GM18861 (cell line): Measurements from ENCODE around the gene NBAS.
A peak's percentile ranks its signal among the peaks of the same experiment; 100 is the strongest.

Experiments
- ATAC-seq: cut with Tn5 transposase; IDR thresholded peaks from one replicate; pipeline ENCODE4 v1.9.1; 2021; ENCODE audit not compliant: unreplicated experiment

Gene NBAS

GRCh38 chr2:15372019-15372418 lies 189.1 kb downstream of the NBAS start:
- no peak for ATAC-seq

- ATAC-seq, result no peak
Observed at GRCh38 chr2:15369129-15369528, 192.0 kb downstream of the NBAS start.

DNA sequence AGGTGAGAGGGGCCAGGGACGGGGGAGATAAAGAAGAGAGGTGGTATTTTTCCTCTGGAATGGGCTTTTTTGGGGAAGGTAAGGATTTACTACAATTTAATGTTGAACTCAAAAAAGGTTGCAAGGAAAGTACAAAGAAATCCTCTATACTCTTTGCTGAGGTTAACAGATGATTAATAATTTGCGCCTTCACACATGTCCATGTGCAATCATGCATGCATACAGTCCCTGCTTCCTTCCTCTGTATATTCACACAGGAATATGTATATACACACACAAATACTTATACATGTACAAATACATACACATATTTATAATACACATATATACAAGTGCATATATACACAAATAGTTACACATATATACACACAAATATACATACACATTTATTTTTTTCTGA lies 193.4 kb downstream of the NBAS start:
- peak; percentile 70 for ATAC-seq

DNA sequence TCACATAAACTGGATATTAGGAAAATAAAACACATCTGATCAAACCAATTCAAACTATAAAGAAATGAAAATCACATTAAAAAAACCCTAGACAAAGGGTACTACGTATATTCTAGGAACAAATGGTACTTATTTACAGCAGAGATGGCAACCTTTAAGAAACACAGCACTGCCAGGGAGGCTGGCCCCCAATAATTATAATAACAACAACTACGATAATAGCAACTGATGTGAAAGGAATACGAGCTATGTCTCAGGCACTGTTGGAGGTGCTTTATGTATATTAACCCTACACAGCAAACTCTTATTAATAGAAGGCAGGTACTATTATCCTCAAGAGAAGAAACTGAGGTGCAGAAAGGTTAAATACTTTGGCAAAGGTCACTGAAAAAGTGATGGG lies 193.9 kb downstream of the NBAS start:
- no peak for ATAC-seq

GRCh38 chr2:15365411-15365810 lies 195.7 kb downstream of the NBAS start:
- ATAC-seq, result no peak

GRCh38 chr2:15364561-15364960 lies 196.6 kb downstream of the NBAS start:
- ATAC-seq, result no peak

DNA sequence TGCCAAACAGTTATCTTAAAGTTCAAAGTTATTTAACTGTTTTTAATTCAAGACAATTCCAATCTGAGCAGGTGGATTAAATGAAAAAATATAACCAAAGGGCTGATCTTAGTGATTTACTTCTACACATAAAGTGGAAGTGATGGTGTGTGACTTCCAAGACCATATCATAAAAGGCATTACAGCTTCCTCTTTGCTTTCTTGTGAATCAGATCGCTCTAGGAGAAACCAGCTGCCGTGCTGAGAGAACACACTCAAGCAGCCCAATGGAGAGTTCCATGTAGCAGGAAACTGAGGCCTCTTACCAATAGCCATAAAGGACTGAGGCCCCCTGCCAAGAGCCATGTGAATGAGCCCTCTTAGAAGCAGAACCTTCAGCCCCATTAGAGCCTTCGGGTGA lies 197.4 kb downstream of the NBAS start:
- ATAC-seq, result no peak

DNA sequence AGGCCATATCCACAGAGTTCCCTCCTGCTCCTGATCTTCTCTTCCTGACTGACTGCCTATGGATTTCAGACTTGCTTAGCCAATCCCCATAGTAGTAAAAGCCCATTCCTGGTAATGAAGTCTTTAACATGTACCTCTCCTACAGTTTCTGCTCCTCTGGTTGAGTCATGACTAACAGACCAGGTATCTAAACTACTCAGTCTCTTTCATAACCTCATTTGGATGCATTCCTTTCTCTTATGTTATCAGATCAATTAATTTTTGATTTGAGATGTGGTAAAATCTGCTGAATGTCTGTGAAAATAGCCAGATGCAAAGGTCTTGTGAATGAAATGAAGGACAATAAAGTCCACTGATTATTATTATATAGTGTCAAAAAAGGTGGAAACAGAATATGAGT lies 198.0 kb downstream of the NBAS start:
- no peak for ATAC-seq

- ATAC-seq, result no peak
Observed at GRCh38 chr2:15359716-15360531, 201.2 kb downstream of the NBAS start.

- no peak for ATAC-seq
Observed at GRCh38 chr2:15357922-15358321, 203.2 kb downstream of the NBAS start.

DNA sequence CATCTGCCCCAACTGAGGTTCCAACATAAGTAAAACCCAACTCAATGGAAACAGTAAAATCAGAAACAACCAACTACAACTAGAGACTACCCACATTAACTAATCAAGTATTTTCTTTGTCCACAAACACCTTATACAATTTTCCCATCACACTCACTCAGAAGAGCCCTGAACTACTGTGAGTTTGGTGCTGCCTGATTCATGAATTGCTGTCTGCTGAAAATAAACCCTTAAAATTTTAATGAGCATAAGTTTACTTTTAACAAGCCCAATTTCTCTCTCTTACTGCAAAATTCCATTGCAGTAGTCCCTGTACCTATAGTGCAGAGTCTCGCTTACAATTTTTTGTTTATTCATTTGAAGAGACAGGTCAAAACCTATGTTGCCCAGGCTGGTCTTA lies 203.9 kb downstream of the NBAS start:
- no peak for ATAC-seq

DNA sequence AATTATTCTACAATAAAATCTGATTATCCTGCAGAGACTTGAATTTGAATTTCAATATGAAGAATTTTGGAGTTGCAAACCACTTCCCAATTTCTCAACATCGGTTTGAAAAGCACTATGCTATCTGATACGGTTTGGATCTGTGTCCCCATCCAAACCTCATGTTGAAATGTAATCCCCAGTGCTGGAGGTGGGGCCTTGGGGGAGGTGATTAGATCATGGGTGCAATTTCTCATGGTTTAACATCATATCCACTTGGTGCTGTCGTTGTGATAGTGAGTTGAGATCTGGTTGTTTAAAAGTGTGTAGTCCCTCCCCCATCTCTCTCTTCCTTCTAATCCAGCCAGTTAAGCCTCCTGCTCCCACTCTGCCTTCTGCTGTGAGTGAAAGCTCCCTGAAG lies 205.7 kb downstream of the NBAS start:
- no peak for ATAC-seq

- no peak for ATAC-seq
Observed at GRCh38 chr2:15354596-15355366, 206.4 kb downstream of the NBAS start.

- ATAC-seq, result no peak
Observed at GRCh38 chr2:15352363-15352762, 208.8 kb downstream of the NBAS start.

GRCh38 chr2:15348636-15349035 lies 212.5 kb downstream of the NBAS start:
- ATAC-seq, result no peak

GRCh38 chr2:15348045-15348444 lies 213.1 kb downstream of the NBAS start:
- ATAC-seq, result no peak

GRCh38 chr2:15346624-15347023 lies 214.5 kb downstream of the NBAS start:
- no peak for ATAC-seq

DNA sequence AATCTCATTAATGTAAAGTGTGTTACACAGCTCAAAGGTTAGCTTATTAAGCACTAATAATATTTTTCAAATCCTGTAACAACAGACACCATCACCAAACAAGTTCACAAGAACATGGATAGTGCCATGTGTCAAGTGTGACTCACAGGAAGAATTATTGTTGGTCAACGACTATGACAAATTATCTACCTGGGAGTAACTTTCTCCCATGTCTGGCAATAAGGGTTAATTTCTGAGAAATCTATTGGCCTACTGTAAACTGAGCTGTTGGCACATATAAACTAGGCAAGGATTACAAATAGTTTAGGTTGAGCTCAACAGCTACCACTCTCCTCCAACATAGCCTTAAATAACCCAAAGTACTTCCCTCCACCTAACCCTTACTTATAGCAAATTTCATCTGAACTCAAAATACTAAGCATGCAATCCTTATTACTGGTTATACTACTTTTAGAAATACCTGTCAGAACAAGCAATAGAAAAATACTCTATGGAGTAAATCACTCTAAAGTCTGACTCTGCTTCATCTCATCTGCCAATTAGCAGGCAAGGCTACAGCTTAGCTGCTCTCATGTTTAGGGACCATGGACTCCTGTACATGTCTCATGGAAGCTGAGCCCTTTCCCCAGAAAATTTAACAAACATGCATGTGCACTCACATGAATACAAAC lies 223.0 kb downstream of the NBAS start:
- ATAC-seq, result no peak

DNA sequence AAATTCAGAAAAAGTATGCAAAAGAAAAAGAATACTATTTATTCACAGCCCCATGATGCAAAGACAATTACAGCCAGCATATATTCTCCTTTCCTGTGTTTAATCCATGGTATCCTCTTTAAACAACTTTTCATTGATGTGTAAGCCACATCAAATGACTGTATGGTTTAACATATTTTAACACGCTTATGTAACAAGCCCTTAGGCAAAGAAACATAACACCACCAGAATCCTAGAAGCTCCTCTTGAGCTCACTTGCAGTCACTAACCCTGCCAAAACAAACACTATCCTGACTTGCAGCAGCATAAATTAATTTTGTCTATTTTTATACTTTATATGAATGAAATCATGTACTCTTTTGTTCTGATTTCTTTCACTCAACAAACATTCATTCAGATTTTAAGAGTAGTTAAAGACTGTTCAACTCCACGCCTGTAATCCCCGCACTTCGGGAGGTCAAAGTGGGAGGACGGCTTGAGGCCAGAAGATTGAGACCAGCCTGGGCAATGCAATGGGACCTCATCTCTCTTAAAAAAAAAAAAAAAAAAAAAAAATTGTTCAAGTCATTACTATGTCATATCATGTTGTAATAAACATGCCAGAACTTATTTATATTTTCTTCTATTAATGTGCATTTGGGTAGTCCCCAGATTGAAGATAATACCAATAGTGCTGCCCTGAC lies 226.3 kb downstream of the NBAS start:
- no peak for ATAC-seq

DNA sequence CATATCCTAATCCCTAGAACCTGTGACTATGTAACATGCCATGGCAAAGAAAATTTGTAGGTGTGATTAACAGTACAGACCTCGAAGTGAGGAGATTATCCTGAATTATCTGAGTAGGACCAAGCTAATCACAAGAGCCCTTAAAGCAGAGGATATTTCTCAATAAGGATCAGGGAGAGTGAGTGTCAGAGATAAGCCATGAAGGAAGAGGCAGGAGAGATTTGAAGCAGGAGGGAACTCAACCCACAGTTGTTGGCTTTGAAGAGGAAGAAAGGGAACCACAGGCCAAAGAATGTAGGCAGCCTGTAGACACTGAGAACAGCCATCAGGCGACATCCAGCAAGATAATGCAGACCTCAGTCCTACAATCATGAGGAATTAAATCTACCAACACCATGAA lies 229.3 kb downstream of the NBAS start:
- ATAC-seq, result no peak

GRCh38 chr2:15325296-15325695 lies 235.8 kb downstream of the NBAS start:
- ATAC-seq, result no peak
